Stimulated activated CD8-positive, alpha-beta memory T cell treated with anti-CD3 and anti-CD28 coated beads, Interleukin-7, amount 100 ng/mL, for 48 hours (primary cell): Measurements from ENCODE around the gene PSMA8.
"Not testable (repeated sequence)": the region's sequence is repeated elsewhere in the genome, so short reads cannot be mapped to it uniquely, and the experiment has no call there.

Source experiments
- DNase-seq, 2 donors: peaks; one replicate each; pipeline ENCODE4 v3.0.0-alpha.2; 2020; ENCODE audit warnings: low read depth in 1 of 2; ENCODE audit errors: extremely low read depth in 1 of 2

PSMA8 gene

DNA sequence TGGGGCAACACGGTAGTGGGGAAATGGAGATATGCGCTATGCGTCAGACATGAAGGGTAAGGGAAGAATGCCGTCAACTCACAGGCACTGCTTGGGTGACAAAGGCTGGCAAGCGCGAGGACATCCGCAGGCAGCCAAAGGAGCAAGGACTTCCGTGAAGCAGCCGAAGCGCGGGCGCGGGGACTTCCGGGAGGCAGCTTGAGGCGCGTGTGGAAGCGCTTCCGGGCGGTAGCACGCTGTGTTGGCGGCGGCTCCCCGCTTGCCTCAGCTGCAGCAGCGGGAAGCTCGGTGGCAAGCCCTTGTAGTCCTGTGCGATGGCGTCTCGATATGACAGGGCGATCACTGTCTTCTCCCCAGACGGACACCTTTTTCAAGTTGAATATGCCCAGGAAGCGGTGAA is at the start of gene PSMA8:
Gene PSMA8, plus strand, starts transcription at position 218 of the 400 bp plus-strand sequence. Its CDS starts 97 bp downstream, at position 315.
- peak; percentile 25 to 32 for DNase-seq

DNA sequence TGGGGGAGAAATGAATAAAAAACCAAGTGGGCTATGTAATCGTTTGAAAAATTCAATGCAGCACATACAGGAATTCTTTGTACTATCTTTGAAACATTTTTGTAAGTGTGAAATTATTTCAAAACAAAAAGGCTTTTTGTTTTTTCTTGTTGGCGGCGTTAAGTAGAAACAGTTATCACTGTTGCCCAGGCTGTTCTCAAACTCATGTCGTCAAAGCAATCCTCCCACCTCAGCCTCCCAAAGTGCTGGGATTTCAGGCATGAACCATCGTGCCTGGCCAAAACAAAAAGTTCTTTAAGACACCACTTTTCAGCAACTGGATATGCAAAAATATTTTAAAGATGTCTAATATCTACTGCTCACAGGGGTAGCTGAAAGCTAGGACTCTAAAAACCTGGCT is 48.6 kb upstream of the PSMA8 start:
- no peak for DNase-seq

DNA sequence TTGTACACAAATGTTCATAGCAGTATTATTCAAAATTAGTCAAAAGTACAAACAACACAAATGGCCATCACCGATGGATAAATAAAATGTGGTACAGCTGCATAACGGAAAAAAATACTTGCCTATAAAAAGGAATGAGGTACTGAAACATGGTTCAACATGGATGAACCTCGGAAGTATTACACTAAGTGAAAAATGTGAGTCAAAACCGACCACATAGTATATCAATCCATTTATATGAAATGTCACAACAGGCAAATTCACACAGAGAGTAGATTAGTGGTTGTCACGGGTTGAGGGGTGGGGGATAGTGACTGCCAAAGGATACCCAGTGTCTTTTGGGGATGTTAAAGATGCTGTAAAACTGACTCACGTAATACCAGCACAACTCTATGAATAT is 46.7 kb upstream of the PSMA8 start:
- no peak for DNase-seq

DNA sequence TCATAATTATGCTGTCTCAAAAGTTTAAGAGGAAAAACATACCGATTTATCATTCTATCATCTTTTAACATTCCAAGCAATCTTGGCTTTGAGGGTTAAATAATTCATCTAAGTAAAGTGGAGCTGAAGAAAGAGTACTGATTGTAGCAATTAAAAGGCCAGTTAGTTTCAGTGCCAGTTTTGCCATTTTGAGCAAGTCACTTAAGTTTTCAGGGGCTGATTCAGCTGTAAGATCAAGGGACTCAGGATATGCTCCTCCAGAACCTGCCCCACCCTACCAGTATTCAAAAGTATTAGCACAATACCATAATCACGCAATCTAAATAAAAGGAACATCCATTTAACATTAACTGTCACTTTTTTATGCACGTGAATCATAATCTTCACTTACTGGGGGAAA is 45.2 kb upstream of the PSMA8 start:
- no peak for DNase-seq

DNA sequence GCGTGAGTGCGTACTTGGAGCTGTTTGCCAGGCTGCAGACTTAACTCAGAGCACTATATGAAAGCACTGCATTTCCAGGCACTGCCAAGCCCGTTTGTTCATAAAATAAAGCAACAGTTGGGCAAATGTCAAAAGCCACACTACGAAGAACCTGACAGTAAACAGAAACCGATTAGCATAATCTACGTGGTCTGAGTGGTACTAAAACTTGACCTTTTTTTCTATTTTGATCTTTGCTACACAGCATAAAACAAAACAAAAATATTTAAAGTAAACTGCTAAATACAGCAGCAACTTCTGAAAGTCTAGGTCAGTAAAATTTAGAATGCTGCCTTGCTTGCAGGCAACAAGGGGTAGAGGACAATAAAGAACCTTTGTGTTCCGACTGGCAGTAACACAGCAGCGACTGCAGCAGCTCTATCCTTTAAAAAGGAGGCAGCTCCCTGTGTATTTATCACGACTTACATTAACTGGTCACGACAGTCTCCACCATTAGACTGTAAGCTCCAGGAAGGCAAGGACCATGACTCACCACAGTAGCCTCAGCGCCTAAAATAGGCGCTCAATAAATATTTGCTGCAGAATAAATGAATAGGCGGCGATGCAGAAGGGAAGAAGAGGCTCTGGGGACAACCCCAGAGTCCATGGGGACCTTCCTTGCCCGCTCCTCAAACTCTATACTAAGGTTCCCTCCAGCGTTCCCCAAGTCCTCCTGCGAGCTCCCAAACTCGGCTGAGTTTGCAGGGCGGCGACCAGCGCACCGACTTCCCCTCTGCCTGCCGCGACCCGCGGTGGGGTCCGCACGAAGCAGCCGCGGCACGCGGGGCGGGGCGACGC is 44.2 kb upstream of the PSMA8 start:
- no peak for DNase-seq

DNA sequence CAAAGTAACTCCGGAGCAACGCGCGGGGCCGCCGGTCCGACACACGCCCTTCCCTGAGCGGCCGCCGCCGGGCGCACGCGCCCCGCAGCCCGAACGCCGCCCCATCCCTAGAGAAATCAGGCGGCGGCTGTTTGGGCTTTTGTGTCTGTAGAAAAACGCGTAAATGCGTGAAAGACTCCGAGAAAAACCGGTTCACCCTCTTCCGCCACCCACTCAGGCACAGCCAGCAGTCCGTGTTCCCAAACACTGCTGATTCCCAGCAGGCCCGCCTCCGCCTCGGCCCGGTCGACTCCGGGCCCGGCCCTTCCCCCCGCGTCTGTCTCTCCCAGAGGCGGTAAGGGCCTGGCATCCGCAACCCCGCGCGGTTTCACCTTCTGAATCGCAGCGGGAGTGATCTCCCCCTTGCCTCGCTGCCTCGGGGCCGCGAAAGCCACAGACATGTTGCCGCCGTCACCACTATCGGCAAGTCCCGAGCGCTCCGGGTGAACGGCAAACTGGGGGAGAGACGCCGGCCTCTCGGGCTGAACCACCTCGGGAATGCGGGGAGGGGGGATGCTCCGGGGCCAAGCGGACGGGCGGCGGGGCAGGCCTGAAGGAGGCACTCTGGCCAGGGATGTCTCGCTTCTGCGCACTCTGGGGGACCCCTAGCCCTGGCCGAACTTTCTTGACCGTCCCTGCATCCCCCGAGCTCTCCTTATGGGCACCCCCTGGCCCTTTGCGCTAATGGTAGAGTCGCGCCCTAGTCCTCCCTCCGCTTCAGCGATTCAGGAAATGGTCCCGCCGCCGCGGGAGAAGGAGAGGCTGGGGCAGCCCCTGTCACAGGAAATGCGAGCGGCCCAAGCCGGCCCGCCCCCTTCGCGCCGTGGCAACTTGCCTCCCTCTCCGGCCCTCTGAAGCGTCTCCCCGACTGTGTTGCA is 43.3 kb upstream of the PSMA8 start, which contains the start of gene SS18:
Gene SS18, minus strand, starts transcription at position 484 of the 917 bp plus-strand sequence. Its CDS starts 44 bp downstream, at position 440.
- DNase-seq = peak; percentile 80 to 89

DNA sequence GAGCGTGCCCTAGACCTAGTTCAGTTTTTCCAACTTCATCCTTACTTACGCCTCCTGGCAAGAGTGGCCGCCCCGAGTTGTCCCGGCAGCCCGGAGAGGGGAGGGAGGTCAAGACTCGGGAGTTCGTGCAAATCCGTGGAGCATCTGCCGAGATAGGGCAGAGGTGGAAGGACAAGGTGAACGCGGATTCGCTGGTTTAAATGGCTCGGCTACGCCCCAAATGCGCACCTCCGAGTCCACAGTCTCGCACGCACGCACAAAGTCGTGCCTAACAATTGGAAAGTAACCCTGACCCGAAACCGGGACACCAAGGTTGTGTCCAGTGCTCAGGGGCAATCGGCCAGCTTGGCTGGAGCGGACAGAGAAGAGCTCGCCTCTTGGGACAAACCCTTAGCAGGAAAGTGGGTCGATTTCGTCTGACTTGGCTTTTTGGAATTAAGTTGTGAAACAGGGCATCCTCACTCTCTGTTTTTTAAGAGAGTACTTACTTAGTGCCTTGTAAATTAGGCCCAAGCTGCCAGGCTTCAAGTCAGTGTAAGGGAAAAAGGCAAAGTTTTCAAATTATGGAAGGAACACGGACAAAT is 42.5 kb upstream of the PSMA8 start:
- DNase-seq = no peak

DNA sequence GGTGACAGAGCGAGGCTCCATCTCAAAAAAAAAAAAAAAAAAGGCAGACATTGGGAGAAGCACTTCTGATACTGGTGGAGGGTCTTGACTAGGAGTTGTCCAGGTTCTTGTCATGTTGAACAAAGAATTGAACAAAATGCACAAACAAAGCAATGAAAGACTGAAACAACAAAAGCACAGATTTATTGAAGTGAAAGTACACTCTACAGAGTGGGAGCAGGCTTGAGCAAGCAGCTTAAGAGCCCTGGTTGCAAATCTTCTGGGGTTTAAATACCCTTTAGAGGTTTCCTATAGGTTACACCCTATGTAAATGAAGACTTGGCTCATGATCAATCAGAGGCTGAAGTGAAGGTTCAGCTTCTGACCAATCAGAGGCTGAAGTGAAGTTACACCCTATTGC is 36.8 kb upstream of the PSMA8 start:
- no peak for DNase-seq

DNA sequence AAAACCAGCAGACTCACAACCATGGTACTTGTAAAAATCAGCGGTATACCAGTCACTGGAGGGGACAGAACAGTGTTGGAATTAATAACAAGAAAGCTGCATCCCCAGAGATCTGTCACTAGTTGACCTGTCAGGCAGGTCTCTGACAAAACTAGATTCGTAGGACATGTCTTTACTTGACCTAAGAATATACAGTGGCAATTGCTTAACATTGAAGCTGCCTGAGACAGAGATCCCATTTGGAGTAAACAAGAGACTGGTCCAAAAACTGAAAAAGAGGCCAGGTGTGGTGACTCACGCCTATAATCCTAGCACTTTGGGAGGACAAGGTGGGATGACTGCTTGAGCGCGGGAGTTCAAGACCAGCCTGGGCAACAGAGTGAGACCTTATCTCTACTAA is 36.1 kb upstream of the PSMA8 start:
- no peak for DNase-seq

DNA sequence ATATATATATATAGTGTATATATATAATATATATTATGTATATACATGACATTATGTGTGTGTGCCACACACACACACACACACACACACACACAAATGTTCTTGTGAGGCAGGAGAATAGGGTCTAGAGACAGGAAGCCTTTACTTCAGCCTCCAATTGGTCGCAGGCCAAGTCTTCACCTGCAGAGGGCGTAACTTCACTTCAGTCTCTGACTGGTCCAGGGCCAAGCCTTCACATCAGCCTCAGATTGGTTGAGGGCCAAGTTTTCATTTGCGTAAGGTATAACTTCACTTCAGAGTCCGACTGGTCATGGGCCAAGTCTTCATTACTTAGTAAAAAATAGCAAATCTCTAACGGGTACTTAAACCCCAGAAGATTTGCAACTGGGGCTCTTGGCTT is 30.1 kb upstream of the PSMA8 start:
- peak in 1 of 2 donors; percentile 26 for DNase-seq

DNA sequence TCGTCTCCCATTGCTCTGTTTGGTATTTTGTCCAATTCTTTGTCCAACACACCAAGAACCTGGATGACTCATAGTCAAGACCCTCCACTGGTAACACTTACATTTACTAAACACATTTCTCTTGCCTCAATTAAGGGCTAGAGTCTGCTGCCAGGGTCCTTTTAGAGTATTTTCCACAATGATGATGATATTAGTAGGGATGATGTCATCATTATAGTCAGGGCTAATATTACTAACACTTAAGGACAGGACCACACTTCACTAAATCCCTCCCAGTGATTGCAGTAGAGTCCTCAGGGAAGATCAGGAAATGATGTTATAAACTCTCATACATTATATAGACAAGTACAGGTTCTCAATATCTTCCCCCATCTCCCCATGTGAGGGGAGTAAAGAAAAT is 29.6 kb upstream of the PSMA8 start:
- no peak for DNase-seq

DNA sequence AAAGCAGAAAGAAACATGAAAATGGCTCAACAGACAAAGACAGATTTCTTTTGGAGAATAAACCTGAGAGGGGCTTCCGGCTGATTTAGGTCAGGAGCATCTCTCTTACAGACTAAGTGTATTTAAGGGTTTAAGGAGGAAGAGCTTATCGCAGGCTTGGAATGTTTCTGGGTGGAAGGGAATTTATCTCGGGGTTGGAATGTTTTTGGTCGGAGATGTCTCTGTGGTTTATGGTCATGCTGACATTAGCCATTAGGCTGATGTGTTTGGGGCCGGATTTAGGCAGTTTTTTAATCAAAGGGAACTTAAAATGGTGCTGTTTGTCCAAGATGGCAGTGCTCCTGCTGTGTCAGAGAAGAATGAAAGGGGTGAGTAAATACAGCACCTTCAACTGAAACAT is 14.4 kb upstream of the PSMA8 start:
- no peak for DNase-seq

DNA sequence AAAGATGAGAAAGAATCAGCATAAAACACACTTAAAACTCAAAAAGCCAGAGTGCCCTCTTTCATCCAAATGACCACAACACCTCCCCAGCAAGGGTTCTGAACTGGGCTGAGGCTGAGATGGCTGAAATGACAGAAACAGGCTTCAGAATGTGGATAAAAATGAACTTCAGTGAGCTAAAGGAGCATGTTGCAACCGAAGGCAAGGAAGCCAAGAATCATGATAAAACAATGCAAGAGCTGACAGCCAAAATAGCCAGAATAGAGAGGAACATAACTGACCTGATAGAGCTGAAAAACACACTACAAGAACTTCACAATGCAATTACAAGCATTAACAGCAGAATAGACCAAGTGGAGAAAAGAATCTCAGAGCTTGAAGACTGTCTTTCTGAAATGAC is 12.2 kb upstream of the PSMA8 start:
- no peak for DNase-seq

DNA sequence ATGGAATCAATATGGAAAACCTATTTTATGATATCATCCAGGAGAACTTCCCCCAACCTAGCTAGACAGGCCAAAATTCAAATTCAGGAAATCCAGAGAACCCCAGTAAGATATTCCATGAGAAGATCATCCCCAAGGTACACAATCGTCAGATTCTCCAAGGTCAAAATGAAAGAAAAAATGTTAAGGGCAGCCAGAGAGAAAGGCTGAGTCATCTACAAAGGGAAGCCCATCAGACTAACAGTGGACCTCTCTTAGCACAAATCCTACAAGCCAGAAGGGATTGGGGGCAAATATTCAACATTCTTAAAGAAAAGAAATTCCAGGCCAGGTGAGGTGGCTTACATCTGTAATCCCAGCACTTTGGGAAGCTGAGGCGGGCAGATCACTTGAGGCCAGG is 11.7 kb upstream of the PSMA8 start:
- not testable (repeated sequence) for DNase-seq

DNA sequence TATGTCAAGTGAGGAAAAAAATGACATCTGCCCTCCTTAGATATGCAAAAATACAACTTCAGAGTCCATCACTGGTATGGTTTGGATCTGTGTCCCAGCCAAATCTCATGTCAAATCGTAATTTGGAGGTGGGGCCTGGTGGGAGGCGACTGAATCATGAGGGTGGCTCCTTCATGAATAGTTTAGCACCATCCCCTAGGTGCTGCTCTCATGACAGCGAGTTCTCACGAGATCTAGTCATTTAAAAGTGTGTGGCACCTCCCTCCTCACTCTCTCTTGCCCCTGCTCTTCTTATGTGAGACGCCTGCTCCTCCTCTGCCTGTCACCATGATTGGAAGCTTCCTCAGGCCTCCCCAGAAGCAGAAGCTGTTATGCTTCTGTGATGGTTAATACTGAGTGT is 5.9 kb upstream of the PSMA8 start:
- DNase-seq = no peak

DNA sequence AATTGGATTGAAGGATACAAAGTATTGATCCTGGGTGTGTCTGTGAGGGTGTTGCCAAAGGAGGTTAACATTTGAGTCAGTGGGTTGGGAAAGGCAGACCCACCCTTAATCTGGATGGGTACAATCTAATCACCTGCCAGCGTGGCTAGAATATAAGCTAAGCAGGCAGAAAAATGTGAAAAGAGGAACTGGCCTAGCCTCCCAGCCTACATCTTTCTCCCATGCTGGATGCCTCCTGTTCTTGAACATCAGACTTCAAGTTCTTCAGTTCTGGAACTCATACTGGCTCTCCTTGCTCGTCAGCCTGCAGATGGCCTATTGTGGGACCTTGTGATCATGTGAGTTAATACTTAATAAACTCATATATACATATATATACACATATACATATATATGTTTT is 5.5 kb upstream of the PSMA8 start:
- not testable (repeated sequence) for DNase-seq

DNA sequence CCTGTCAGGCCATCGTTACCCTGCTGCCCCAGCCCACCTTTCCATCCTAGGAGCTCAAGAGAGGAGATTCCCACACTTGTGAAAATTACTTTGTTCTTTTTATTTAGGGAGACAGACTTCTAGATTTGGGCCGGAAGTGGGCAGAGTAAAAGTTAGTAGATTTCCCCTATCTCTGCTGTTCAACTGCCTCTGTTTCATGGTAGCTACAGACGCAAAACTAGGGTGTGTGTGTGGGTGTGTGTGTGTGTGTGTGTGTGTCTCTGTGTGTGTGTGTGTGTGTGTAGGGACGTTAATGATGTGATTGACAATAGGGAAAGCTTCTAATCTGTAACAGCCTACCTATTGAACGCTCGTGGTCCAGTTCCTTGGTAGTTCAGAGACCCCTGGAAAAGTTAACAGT is 438 bp downstream of the PSMA8 start:
- DNase-seq = no peak

DNA sequence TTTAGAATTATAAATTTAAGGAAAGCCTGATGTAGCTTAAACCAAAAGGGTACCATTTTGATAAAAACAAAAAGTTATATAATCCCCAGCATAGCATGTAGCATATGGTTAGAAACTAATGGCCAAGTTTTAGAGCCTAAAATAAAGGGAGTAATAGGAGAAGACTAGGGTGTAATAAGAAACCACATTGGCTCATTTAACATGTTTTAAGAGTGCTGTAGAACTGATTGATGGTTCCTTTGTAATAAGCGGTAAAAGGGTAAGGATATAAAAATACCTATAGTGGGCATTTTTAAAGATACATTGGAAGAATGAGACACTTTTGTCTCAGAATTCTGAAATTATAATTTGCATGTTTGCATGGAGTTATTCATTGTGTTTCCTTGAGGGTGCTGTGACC is 1.9 kb downstream of the PSMA8 start:
- no peak for DNase-seq

DNA sequence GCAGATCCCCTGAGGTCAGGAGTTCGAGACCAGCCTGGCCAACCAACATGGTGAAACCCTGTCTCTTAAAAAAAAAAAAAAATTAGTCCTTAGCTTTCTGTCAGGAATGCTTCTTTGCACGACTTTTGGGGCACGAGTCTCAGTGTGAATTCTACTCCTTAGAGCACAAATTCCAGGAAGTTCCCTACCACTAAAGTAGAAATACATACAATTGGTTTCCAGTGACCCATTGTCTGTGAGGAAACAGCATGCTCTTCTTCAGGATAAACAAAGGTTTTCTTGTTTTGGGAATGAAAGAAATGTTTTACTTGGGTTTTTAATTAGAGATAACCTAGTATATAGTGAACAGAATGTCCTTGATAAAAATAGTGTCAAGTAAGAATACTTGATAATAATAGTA is 23.7 kb downstream of the PSMA8 start:
- DNase-seq = no peak

DNA sequence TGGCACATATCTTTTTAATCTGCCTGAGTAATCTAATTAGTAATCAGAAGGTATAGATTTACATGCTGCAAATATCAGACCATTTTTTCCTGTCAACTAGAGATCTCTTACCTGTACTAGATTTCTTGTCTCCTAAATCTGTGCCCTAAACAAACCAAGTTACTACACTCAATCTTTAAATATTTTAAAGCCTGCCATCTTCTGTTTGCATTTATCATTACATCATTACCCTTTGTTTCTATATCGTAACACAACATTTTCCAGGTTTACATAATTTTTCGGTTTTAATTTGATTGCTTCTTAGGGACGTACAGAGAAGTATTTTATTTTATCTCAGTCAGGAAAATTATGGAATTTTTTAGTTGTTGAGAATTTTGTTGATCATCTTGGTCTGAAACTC is 25.7 kb downstream of the PSMA8 start:
- DNase-seq = no peak

DNA sequence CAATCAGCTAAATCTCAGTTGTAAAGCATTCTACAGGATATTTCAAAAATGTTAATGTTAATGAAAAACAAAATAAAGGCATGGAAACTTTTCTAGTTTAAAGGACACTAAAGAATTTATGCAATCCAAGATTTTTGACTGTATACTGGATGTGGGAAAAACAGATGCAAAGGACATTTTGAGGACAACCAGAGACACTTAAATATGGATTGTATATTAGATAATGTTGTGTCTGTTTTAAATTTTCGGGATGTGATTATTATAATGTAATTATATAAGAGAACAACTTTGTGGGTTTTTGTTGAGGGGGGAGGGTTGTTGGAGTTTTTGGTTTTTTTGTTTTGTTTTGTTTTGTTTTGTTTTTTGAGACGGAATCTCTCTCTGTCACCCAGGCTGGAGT is 30.9 kb downstream of the PSMA8 start:
- no peak for DNase-seq
